Measurements from ENCODE around the gene DLG4. TPM values are rescaled to one million over a fixed set of nuclear protein-coding genes. Genes with fewer than 3 reads are reported as not detected.

Gene DLG4
- total and polyA plus RNA-seq, 10 donors: 3.0 to 38.5 (median 23.5) TPM

- peak; percentile 99 for DNase-seq
- WGBS, 5 donors: 0 to 1% (median 0%) methylated on average over 43 to 72 of the region's 72 CpGs
- TF ChIP-seq CTCF (IDR thresholded peaks at IDR 0.05 in 8 of 11, conservative IDR thresholded peaks at IDR 0.05 in 3 of 11) (peak in 1 of 11 experiments; percentile 41), POLR2AphosphoS5 (IDR thresholded peaks at IDR 0.05) (peak; percentile 95 to 98 (median 97)), POLR2A (IDR thresholded peaks at IDR 0.05) (peak; percentile 5 to 80 (median 50))
- Histone ChIP-seq H3K27ac (peak within 1 kb of the TSS; percentile 69 to 94 (median 88)), H3K9me3 (no peaks in the 10 kb centered on the region), H3K4me3 (peak within 1 kb of the TSS; percentile 67 to 97 (median 82)), H3K27me3 (replicated peaks in 1 of 7) (no peaks in the 10 kb centered on the region), H3K36me3 (peaks cover 0 to 39% (median 29%) of the 10 kb centered on the region in 6 donors), H3K4me1 (peaks cover 12 to 68% (median 57%) of the 10 kb centered on the region in 6 donors)
- intact Hi-C loops (cut with DNase I; ENCODE audit: low total_unique reads): no loop called here
Measured at GRCh38 chr17:7234083-7234951, 14.7 kb upstream of the DLG4 start, which contains the start of gene DVL2. Gene DVL2, minus strand, starts transcription at chr17:7234517. Its CDS starts 255 bp downstream, at chr17:7234262.

- peaks cover 12 to 68% (median 57%) of the 10 kb centered on the region in 6 donors for H3K4me1 ChIP-seq
- intact Hi-C loops (cut with DNase I; ENCODE audit: low total_unique reads): no loop called here
- peak overlapping the region; percentile 69 to 94 (median 88) for H3K27ac ChIP-seq
Measured at GRCh38 chr17:7233701-7234082, 14.1 kb upstream of the DLG4 start.

GRCh38 chr17:7232114-7232513 is 12.5 kb upstream of the DLG4 start:
- TF ChIP-seq POLR2A (IDR thresholded peaks at IDR 0.05) (no peak), POLR2AphosphoS5 (IDR thresholded peaks at IDR 0.05) (no peak), CTCF (IDR thresholded peaks at IDR 0.05 in 8 of 11, conservative IDR thresholded peaks at IDR 0.05 in 3 of 11) (no peak)
- Histone ChIP-seq H3K4me3 (peak overlapping the region in 1 of 8 donors; percentile 85), H3K27me3 (replicated peaks in 1 of 7) (no peaks in the 10 kb centered on the region), H3K36me3 (peaks cover 0 to 60% (median 50%) of the 10 kb centered on the region in 6 donors), H3K27ac (no peak overlapping the region), H3K9me3 (no peaks in the 10 kb centered on the region), H3K4me1 (peaks cover 10 to 62% (median 50%) of the 10 kb centered on the region in 6 donors)
- intact Hi-C loops (cut with DNase I; ENCODE audit: low total_unique reads): no loop called here
- WGBS, 5 donors: 81 to 89% (median 83%) methylated on average over 5 of the region's 5 CpGs
- no peak for DNase-seq

More at GRCh38 chr17:7233701-7234082, 14.1 kb upstream of the DLG4 start:
- H3K36me3 ChIP-seq: peaks cover 0 to 46% (median 35%) of the 10 kb centered on the region in 6 donors
- no peak for TF ChIP-seq POLR2A (IDR thresholded peaks at IDR 0.05)
- no peak for TF ChIP-seq POLR2AphosphoS5 (IDR thresholded peaks at IDR 0.05)
- no peak for TF ChIP-seq CTCF (IDR thresholded peaks at IDR 0.05 in 8 of 11, conservative IDR thresholded peaks at IDR 0.05 in 3 of 11)
- no peaks in the 10 kb centered on the region for H3K9me3 ChIP-seq
- H3K4me3 ChIP-seq: peak overlapping the region; percentile 67 to 97 (median 82)
- H3K27me3 ChIP-seq (replicated peaks in 1 of 7): no peaks in the 10 kb centered on the region
- DNase-seq: no peak
- WGBS, 5 donors: 1 to 3% (median 2%) methylated on average over 9 of the region's 9 CpGs

GRCh38 chr17:7229504-7229903 is 9.9 kb upstream of the DLG4 start:
- WGBS, 5 donors: 94 to 96% (median 95%) methylated on average over 18 to 19 of the region's 19 CpGs
- DNase-seq: no peak
- no peak overlapping the region for H3K27ac ChIP-seq
- H3K4me3 ChIP-seq: no peak overlapping the region
- TF ChIP-seq CTCF (IDR thresholded peaks at IDR 0.05 in 8 of 11, conservative IDR thresholded peaks at IDR 0.05 in 3 of 11): no peak
- no peak for TF ChIP-seq POLR2AphosphoS5 (IDR thresholded peaks at IDR 0.05)
- TF ChIP-seq POLR2A (IDR thresholded peaks at IDR 0.05): no peak
- intact Hi-C loops (cut with DNase I; ENCODE audit: low total_unique reads): no loop called here
- H3K9me3 ChIP-seq: no peaks in the 10 kb centered on the region
- peaks cover 0 to 64% (median 58%) of the 10 kb centered on the region in 6 donors for H3K36me3 ChIP-seq
- H3K27me3 ChIP-seq (replicated peaks in 1 of 7): no peaks in the 10 kb centered on the region
- peaks cover under 1 to 35% (median 28%) of the 10 kb centered on the region in 6 donors for H3K4me1 ChIP-seq
